SHP77 treated with DMSO at 0.1 percent for 48 hours (cell line): ENCODE results near the gene FAM181A.

Experiments
- DNase-seq: peaks from one replicate; lab custom pipeline; 2025; lab: John Stamatoyannopoulos, UW

FAM181A gene

DNA sequence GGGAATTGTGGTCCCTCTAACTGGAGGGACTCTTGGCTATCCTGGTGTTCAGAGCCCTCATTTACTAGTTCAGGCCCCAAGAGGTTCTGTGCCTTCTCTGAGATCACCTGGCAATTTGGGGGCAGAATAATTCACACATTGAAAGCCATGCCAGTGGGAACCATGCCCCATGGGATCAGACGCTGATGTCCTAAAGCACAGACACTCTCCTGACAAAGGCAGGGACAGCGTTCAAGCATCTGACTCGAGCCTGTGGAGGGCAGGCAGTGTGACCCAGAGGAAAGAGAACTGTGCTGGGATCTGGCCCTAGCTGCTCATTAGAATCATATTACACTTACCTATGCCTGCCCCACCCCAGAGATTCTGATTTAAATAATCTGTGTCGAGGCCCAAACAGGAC, 51.6 kb downstream of the FAM181A start:
- DNase-seq, result no peak
